ENCODE results near the gene GPR18.

Gene GPR18

DNA sequence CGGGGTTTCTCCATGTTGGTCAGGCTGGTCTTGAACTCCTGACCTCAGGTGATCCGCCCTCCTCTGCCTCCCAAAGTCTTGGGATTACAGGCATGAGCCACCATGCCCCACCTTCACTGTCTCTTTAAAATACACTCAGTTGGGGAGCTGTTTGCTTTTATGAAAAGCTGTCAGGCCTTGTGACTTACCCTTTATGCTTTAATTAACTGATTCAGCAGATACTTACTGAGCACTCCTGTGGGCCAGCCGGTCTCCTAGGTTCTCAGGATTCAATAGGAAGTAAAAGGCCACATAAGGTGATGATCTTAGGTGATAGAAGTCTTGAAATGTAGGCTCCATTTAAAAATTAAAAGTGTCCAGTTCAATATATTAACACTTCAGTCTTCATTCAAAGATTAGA, 50.0 kb downstream of the GPR18 start:
- DNase-seq (ENCODE audit: low spot score), result no peak

DNA sequence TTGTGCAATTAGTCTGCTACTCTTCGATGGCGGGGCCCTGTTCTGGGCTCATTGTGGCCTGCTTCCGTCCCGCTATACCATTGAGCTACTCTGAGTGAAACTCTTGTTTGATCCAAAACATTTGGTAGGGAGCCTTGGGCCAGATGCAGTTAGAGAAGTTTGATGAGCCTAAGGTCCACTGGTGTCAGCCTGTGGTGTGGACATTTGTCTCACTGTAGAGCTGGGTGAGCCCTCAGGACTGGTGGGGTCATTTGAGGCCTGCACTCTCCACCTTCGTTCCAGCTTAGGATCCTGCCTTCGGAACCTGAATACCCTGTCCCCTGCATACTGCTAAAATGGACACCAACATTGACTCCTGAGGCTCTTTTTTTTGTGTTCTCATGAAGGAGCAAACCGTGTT, 50.7 kb downstream of the GPR18 start:
- no peak for DNase-seq (ENCODE audit: low spot score)

DNA sequence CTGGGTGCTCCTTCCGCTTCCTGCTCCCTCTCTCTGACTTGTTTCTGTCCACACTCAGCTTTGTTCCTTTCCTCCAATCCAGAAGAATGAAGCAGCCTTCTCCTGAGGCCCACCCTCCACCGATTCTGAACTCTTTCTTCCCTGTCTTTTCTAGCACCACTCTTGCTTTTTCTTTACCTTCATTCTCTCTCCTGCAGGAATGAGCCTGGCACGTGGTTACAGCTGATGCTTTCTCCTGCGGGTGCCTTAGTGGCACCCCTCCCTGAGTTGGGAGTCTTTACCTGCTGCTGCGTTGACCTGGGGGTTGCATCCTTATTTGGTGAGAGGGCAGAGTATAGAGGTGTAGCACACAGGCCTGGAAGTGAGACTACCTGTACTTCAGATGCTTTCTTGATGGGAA, 51.3 kb downstream of the GPR18 start:
- DNase-seq (ENCODE audit: low spot score), result no peak

DNA sequence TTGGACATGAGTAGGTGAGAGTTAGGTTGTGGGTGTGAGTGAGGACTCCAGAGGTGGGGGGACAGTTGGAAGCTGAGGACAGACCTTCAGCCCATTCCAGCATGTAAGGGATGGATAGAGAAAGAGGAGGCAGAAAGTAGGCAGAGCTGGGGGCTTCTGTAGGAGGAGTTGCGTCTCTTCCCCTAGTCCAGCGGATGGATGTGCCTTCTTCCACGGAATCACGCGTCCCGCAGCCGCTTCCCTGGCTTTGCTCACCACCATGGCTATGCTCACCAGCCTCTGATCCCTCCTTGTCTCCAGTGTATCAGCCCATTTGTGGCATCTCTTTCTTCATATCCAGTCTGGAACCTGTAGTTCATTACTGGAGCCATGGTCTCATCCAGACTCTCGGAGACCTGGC, 52.0 kb downstream of the GPR18 start:
- DNase-seq (ENCODE audit: low spot score), result no peak

DNA sequence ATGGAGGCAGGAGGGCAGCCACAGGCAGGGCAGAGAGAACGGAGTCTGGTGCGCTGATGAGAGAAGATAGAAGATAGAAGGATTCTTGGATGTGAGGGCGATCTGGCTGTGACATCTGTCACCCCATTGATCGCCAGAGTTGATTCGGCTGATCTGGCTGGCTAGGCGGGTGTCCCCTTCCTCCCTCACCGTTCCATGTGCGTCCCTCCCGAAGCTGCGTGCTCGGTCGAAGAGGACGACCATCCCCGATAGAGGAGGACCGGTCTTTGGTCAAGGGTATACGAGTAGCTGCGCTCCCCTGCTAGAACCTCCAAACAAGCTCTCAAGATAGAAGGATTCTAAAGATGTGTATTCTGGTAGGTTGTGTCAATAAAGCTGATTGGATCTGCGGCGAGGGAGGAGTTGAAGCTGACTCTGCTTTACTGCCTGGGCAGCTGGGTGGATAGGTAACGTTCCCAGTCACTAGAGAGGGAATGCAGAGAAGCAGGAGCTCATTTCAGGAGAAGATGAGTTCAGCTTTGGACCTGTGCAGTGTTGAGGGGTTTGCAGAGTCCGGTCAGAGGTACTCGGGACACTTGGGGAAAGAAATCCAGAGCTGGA, 52.5 kb downstream of the GPR18 start:
- DNase-seq (ENCODE audit: low spot score), result no peak
